ENCODE data around the gene SEBOX.

Gene SEBOX

GRCh38 chr17:28407974-28408306 lies 42.9 kb upstream of the SEBOX start:
- TF ChIP-seq RAD21 (IDR thresholded peaks at IDR 0.05; ENCODE audit: low read depth) (no peak), MAX (IDR thresholded peaks at IDR 0.05) (no peak), EGR1 (IDR thresholded peaks at IDR 0.05) (no peak), YY1 (IDR thresholded peaks at IDR 0.05; ENCODE audit: low read depth) (no peak), CREB1 (IDR thresholded peaks at IDR 0.05; ENCODE audit: low read depth) (no peak), ZBTB7A (IDR thresholded peaks at IDR 0.05; ENCODE audit: low read depth) (no peak), TCF12 (IDR thresholded peaks at IDR 0.05; ENCODE audit: low read depth) (no peak), TEAD4 (IDR thresholded peaks at IDR 0.05) (no peak), EP300 (IDR thresholded peaks at IDR 0.05; ENCODE audit: borderline replicate concordance) (no peak)

GRCh38 chr17:28407130-28407973 lies 42.4 kb upstream of the SEBOX start:
- TF ChIP-seq EGR1 (IDR thresholded peaks at IDR 0.05) = no peak
- peak; percentile 20; the same call in 1 of the 2 replicates for TF ChIP-seq TAF1 (IDR thresholded peaks at IDR 0.05; ENCODE audit: low read depth)
- peak; percentile 48; the same call in 1 of the 2 replicates for TF ChIP-seq TEAD4 (IDR thresholded peaks at IDR 0.05)
- TF ChIP-seq CEBPB (IDR thresholded peaks at IDR 0.05) = no peak
- no peak for TF ChIP-seq TCF12 (IDR thresholded peaks at IDR 0.05; ENCODE audit: low read depth)
- TF ChIP-seq USF1 (IDR thresholded peaks at IDR 0.05) = no peak
- TF ChIP-seq FOXM1 (IDR thresholded peaks at IDR 0.05; ENCODE audit: borderline replicate concordance, low read depth) = no peak
- no peak for TF ChIP-seq ZBTB7A (IDR thresholded peaks at IDR 0.05; ENCODE audit: low read depth)
- TF ChIP-seq MAX (IDR thresholded peaks at IDR 0.05) = no peak
- TF ChIP-seq REST (IDR thresholded peaks at IDR 0.05; ENCODE audit: low read depth) = no peak
- no peak for TF ChIP-seq CREB1 (IDR thresholded peaks at IDR 0.05; ENCODE audit: low read depth)
- no peak for TF ChIP-seq EP300 (IDR thresholded peaks at IDR 0.05; ENCODE audit: borderline replicate concordance)

- TF ChIP-seq EGR1 (IDR thresholded peaks at IDR 0.05) (no peak), EP300 (IDR thresholded peaks at IDR 0.05; ENCODE audit: borderline replicate concordance) (no peak), RAD21 (IDR thresholded peaks at IDR 0.05; ENCODE audit: low read depth) (no peak), CEBPB (IDR thresholded peaks at IDR 0.05) (no peak), YY1 (IDR thresholded peaks at IDR 0.05; ENCODE audit: low read depth) (no peak), USF1 (IDR thresholded peaks at IDR 0.05) (no peak), TEAD4 (IDR thresholded peaks at IDR 0.05) (no peak), CREB1 (IDR thresholded peaks at IDR 0.05; ENCODE audit: low read depth) (no peak), TAF1 (IDR thresholded peaks at IDR 0.05; ENCODE audit: low read depth) (no peak), ZBTB7A (IDR thresholded peaks at IDR 0.05; ENCODE audit: low read depth) (no peak), TCF12 (IDR thresholded peaks at IDR 0.05; ENCODE audit: low read depth) (no peak), MAX (IDR thresholded peaks at IDR 0.05) (no peak), NFIC (IDR thresholded peaks at IDR 0.05) (no peak), FOXM1 (IDR thresholded peaks at IDR 0.05; ENCODE audit: borderline replicate concordance, low read depth) (no peak), REST (IDR thresholded peaks at IDR 0.05; ENCODE audit: low read depth) (no peak)
Measured at GRCh38 chr17:28406473-28406814, 41.4 kb upstream of the SEBOX start.

- TF ChIP-seq FOXM1 (IDR thresholded peaks at IDR 0.05; ENCODE audit: borderline replicate concordance, low read depth) (no peak), MAX (IDR thresholded peaks at IDR 0.05) (peak; percentile 73), EP300 (IDR thresholded peaks at IDR 0.05; ENCODE audit: borderline replicate concordance) (no peak), TAF1 (IDR thresholded peaks at IDR 0.05; ENCODE audit: low read depth) (no peak), ZBTB7A (IDR thresholded peaks at IDR 0.05; ENCODE audit: low read depth) (peak; percentile 59; the same call in 1 of the 2 replicates), RAD21 (IDR thresholded peaks at IDR 0.05; ENCODE audit: low read depth) (no peak), CREB1 (IDR thresholded peaks at IDR 0.05; ENCODE audit: low read depth) (no peak), YY1 (IDR thresholded peaks at IDR 0.05; ENCODE audit: low read depth) (no peak; the same call in 1 of the 2 replicates), EGR1 (IDR thresholded peaks at IDR 0.05) (no peak), USF1 (IDR thresholded peaks at IDR 0.05) (no peak), REST (IDR thresholded peaks at IDR 0.05; ENCODE audit: low read depth) (0 out of 2 replicates have a peak, but pooled peaks have one; percentile 25), NFIC (IDR thresholded peaks at IDR 0.05) (0 out of 2 replicates have a peak, but pooled peaks have one; percentile 35), CEBPB (IDR thresholded peaks at IDR 0.05) (no peak), TEAD4 (IDR thresholded peaks at IDR 0.05) (peak; percentile 19; the same call in 1 of the 2 replicates), TCF12 (IDR thresholded peaks at IDR 0.05; ENCODE audit: low read depth) (peak; percentile 70)
Measured at GRCh38 chr17:28405632-28406472, 40.9 kb upstream of the SEBOX start, which contains the start of gene SLC46A1. Gene SLC46A1 (minus strand): TSS chr17:28406212. CDS start chr17:28406114, 98 bp downstream.
